Smooth muscle cell (in vitro differentiated cells): ENCODE results near the gene CXCL14. TPM values are rescaled to one million over a fixed set of nuclear protein-coding genes. Genes with fewer than 3 reads are reported as not detected.

Experiments
- DNase-seq: peaks from one replicate; lab custom pipeline; 2025; ENCODE audit not compliant: unreplicated experiment; lab: John Stamatoyannopoulos, UW
- H2AFZ ChIP-seq: fragments of 200-600 bp; sonication (generic); 2 replicates; pipeline ENCODE4 v1.6.0; 2016; ENCODE audit warnings: antibody characterized with exemption, low read depth, mild to moderate bottlenecking
- H3F3A ChIP-seq: fragments of 200-600 bp; sonication (generic); 2 replicates; pipeline ENCODE4 v1.6.0; 2017; ENCODE audit warnings: antibody characterized with exemption, low read depth
- H3K27ac ChIP-seq: fragments of 200-600 bp; sonication (generic); 2 replicates; pipeline ENCODE4 v1.5.1; 2016; ENCODE audit warnings: low read depth, mild to moderate bottlenecking
- H3K27me3 ChIP-seq: fragments of 200-600 bp; sonication (generic); 2 replicates; pipeline ENCODE4 v1.6.1; 2016; ENCODE audit warnings: low read depth, mild to moderate bottlenecking
- H3K36me3 ChIP-seq: fragments of 200-600 bp; sonication (generic); 2 replicates; pipeline ENCODE4 v1.5.1; 2016; ENCODE audit warnings: low read depth
- H3K4me1 ChIP-seq: fragments of 200-600 bp; sonication (generic); 2 replicates; pipeline ENCODE4 v1.5.1; 2016; ENCODE audit warnings: low read depth
- H3K4me2 ChIP-seq: fragments of 200-600 bp; sonication (generic); 2 replicates; pipeline ENCODE4 v1.6.0; 2016; ENCODE audit warnings: mild to moderate bottlenecking
- H3K4me3 ChIP-seq: fragments of 200-600 bp; sonication (generic); 2 replicates; pipeline ENCODE4 v1.5.1; 2016; ENCODE audit warnings: mild to moderate bottlenecking
- H3K79me2 ChIP-seq: fragments of 200-600 bp; sonication (generic); 2 replicates; pipeline ENCODE4 v1.6.0; 2016; ENCODE audit warnings: low read depth, mild to moderate bottlenecking
- H3K9ac ChIP-seq: fragments of 200-600 bp; sonication (generic); 2 replicates; pipeline ENCODE4 v1.6.0; 2016; ENCODE audit warnings: low read depth
- H3K9me3 ChIP-seq: fragments of 200-600 bp; sonication (generic); replicated peaks from 2 replicates; pipeline ENCODE4 v1.5.1; 2016; ENCODE audit warnings: low read depth
- H4K20me1 ChIP-seq: fragments of 200-600 bp; sonication (generic); 2 replicates; pipeline ENCODE4 v1.6.0; 2016; ENCODE audit warnings: low read depth
- WGBS: methylation state at CpG from one replicate; pipeline ENCODE4 v1.1.7; 2016; ENCODE audit warnings: low lambda C conversion rate; 5-methylcytosine and 5-hydroxymethylcytosine counted together
- polyA plus RNA-seq: library from polyadenylated mRNA; unstranded; fragments of >200 nt; fragmentation: Nextera tagmentation; extraction: Ambion mirVana; gene quantifications from 2 replicates; pipeline ENCODE4 v1.2.1, GENCODE V29; 2016
- total RNA-seq: library from RNA; depleted of rRNA; stranded (reverse); fragments of >200 nt; gene quantifications from 2 replicates; pipeline ENCODE4 v1.2.3, GENCODE V29; 2014
- TF ChIP-seq, protein P1 (sequence below): fragments of 200-600 bp; sonication (generic); IDR thresholded peaks from 2 replicates; pipeline ENCODE4 v1.5.1; 2017; ENCODE audit warnings: borderline replicate concordance, mild to moderate bottlenecking, antibody characterized with exemption; ENCODE audit not compliant: insufficient read depth, poor library complexity, severe bottlenecking

The CXCL14 gene
- total and polyA plus RNA-seq, 2 experiments from 2014 or later, result 589 to 1,209 TPM

DNA sequence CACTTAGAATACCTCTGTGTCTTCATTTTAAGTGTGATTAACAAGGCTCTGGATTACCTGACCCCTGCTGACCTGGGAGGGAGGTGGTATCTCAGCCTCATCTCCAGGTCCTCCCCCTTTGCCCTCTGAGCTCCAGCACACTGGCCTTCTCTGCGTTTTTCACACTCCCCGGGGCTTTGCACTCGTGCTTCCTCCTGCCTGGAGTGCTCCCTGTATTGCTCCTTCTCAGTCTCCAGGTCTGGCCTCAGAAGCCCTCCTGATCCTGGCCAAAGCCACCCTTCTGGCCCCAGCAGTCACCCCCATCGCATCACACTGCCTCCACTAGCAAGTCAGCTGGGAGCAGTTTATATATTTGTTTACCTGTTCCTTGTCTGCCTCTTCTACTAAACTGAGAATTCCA is 29.4 kb downstream of the CXCL14 start:
- no peaks in the 10 kb centered on the region for H3K36me3 ChIP-seq
- peaks cover 14% of the 10 kb centered on the region for H3K4me1 ChIP-seq
- no peaks in the 10 kb centered on the region for H3K9me3 ChIP-seq
- peaks cover under 1% of the 10 kb centered on the region for H3F3A ChIP-seq
- no peaks in the 10 kb centered on the region for H3K79me2 ChIP-seq
- H4K20me1 ChIP-seq, result no peaks in the 10 kb centered on the region
- WGBS, result 41% methylated on average over 4 of the region's 4 CpGs
- peaks cover 57% of the 10 kb centered on the region for H3K27me3 ChIP-seq
- TF ChIP-seq, protein P1, sequence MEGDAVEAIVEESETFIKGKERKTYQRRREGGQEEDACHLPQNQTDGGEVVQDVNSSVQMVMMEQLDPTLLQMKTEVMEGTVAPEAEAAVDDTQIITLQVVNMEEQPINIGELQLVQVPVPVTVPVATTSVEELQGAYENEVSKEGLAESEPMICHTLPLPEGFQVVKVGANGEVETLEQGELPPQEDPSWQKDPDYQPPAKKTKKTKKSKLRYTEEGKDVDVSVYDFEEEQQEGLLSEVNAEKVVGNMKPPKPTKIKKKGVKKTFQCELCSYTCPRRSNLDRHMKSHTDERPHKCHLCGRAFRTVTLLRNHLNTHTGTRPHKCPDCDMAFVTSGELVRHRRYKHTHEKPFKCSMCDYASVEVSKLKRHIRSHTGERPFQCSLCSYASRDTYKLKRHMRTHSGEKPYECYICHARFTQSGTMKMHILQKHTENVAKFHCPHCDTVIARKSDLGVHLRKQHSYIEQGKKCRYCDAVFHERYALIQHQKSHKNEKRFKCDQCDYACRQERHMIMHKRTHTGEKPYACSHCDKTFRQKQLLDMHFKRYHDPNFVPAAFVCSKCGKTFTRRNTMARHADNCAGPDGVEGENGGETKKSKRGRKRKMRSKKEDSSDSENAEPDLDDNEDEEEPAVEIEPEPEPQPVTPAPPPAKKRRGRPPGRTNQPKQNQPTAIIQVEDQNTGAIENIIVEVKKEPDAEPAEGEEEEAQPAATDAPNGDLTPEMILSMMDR, result no peak
- H3K4me3 ChIP-seq, result no peak overlapping the region
- H3K9ac ChIP-seq, result no peak overlapping the region
- no peak overlapping the region for H3K4me2 ChIP-seq
- DNase-seq, result no peak
- H2AFZ ChIP-seq, result no peak overlapping the region
- no peak overlapping the region for H3K27ac ChIP-seq

DNA sequence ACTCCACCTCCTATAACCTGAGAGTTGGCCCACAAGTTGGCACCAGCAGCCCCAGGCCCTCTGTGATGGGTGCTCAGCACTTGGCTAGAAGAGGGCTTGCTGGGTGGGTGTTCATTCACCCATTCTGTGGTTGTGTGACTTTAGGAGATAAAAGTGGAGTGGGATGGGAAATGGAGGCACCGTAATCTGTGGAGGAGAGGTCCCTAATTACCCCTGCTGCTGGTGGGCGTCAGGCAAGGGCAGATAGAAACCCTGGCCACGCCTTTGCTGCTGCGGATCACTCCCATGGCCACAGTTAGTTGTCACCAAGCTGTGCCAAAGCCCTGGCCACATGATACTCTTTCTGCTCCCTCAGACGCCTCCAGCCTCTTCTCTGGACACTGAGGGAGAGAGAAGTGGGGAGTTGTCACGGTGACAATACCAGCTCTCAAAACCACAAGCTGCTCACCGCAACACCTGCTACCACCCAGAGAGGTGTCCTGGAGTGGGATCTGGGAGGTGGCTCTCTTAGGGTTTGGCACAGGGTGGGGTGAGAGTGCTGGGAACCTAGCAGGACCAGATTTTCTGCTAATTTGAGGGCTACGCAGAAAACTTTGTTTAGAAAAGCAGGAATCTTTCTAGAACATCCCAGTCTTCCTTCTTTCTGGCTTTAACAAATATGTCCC is 31.1 kb downstream of the CXCL14 start:
- H3K36me3 ChIP-seq, result no peaks in the 10 kb centered on the region
- H3K4me3 ChIP-seq, result no peak overlapping the region
- H3K27ac ChIP-seq, result no peak overlapping the region
- peaks cover 74% of the 10 kb centered on the region for H3K27me3 ChIP-seq
- no peaks in the 10 kb centered on the region for H4K20me1 ChIP-seq
- no peak overlapping the region for H2AFZ ChIP-seq
- H3F3A ChIP-seq, result peaks cover 7% of the 10 kb centered on the region
- TF ChIP-seq, protein P1, result no peak
- WGBS, result 60% methylated on average over 8 of the region's 8 CpGs
- H3K4me2 ChIP-seq, result no peak overlapping the region
- no peak overlapping the region for H3K9ac ChIP-seq
- no peaks in the 10 kb centered on the region for H3K79me2 ChIP-seq
- H3K4me1 ChIP-seq, result peaks cover 31% of the 10 kb centered on the region
- no peak for DNase-seq
- no peaks in the 10 kb centered on the region for H3K9me3 ChIP-seq

DNA sequence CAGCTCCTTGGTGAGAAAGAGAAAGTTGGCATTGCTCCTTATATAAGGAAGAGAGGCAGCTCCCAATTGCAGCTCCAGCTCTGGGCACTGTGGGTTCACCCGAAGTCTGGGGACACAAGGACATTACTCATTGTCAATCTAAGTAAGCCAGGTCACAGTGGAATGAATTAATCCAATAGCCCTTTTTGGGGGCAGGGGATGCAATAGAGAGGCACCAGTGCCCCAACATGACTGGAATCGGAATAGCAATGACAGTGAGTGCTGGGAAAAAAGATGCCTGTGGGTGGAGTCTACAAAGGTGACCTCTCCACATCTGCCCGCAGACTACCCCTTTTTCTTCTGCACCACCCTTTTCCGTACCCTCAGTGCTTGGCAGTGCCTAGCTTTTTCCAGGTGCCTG is 31.9 kb downstream of the CXCL14 start:
- H3K79me2 ChIP-seq, result no peaks in the 10 kb centered on the region
- H3K4me1 ChIP-seq, result peaks cover 31% of the 10 kb centered on the region
- H3K9me3 ChIP-seq, result no peaks in the 10 kb centered on the region
- TF ChIP-seq, protein P1, result no peak
- no peaks in the 10 kb centered on the region for H4K20me1 ChIP-seq
- H3K27me3 ChIP-seq, result peaks cover 82% of the 10 kb centered on the region
- no peak overlapping the region for H3K4me3 ChIP-seq
- peaks cover 7% of the 10 kb centered on the region for H3F3A ChIP-seq
- no peaks in the 10 kb centered on the region for H3K36me3 ChIP-seq
- no peak overlapping the region for H3K9ac ChIP-seq
- no peak overlapping the region for H3K4me2 ChIP-seq
- no peak overlapping the region for H3K27ac ChIP-seq
- 79% methylated on average over 4 of the region's 4 CpGs for WGBS
- DNase-seq, result no peak
- no peak overlapping the region for H2AFZ ChIP-seq

DNA sequence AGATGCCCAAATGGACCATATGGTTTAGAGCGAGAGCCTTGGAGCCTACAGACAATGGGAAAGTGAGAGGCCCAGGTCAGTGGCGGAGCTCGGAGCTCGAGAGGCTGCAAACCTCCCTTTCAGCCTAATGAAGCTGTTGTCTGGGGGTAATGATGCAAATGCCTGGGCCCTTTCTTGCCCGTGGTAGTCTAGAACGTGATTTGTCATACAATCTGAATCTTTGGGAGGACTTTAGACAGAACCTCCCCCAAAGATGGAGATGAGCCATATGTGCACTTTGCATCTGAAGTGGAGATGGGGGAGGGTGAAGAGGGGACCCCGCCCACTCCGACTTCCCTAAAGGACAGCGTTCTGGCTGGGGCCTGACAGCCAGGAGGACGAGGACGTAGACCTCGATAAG is 32.7 kb downstream of the CXCL14 start:
- Histone ChIP-seq H3K27me3 (peaks cover 90% of the 10 kb centered on the region), H3K9ac (no peak overlapping the region), H3K4me3 (no peak overlapping the region), H4K20me1 (no peaks in the 10 kb centered on the region), H2AFZ (no peak overlapping the region), H3K4me1 (peaks cover 31% of the 10 kb centered on the region), H3K27ac (no peak overlapping the region), H3F3A (peaks cover 7% of the 10 kb centered on the region), H3K36me3 (no peaks in the 10 kb centered on the region), H3K79me2 (no peaks in the 10 kb centered on the region), H3K4me2 (peak overlapping the region; percentile 96), H3K9me3 (no peaks in the 10 kb centered on the region)
- TF ChIP-seq, protein P1, result no peak
- DNase-seq, result no peak
- 35% methylated on average over 12 of the region's 12 CpGs for WGBS
